Caco-2 (cell line): ENCODE data around the gene ZNF646. TPM values are rescaled to one million over a fixed set of nuclear protein-coding genes. Genes with fewer than 3 reads are reported as not detected.

Experiments used
- BruUV-seq: library from RNA; stranded (reverse); fragments of 400-500 nt; replicated peaks from 2 replicates; lab custom pipeline; 2021; lab: Mats Ljungman, UMichigan
- CTCF ChIA-PET: fragments of 300-600 bp; sonication (Branson Sonifier 250); formaldehyde crosslinking; loops from one replicate; lab custom pipeline; 2022; ENCODE audit warnings: antibody characterized with exemption; lab: Charles Lee
- POLR2A ChIA-PET: fragments of 300-600 bp; sonication (Branson Sonifier 250); formaldehyde crosslinking; loops from one replicate; lab custom pipeline; 2022; ENCODE audit warnings: antibody characterized with exemption; lab: Charles Lee
- DNase-seq, 2 experiments: peaks; one replicate each; pipeline versions ENCODE4 v3.0.0 to v3.0.0-alpha.2; 2020 to 2022
- H3K27me3 ChIP-seq: replicated peaks from 2 replicates; pipeline ENCODE4 v1.6.0; 2011; ENCODE audit warnings: low read length; ENCODE audit not compliant: control insufficient read depth, insufficient read depth
- H3K36me3 ChIP-seq: 2 replicates; pipeline ENCODE4 v1.5.1; 2011; ENCODE audit warnings: low read length; ENCODE audit not compliant: control insufficient read depth, insufficient read depth
- H3K4me1 ChIP-seq: fragments of 250-450 bp; sonication (Bioruptor Pico); 2 replicates; pipeline ENCODE4 v1.5.1; 2020; ENCODE audit warnings: mild to moderate bottlenecking
- H3K4me3 ChIP-seq: 2 replicates; pipeline ENCODE4 v1.5.1; 2011; ENCODE audit warnings: low read depth, mild to moderate bottlenecking, control low read depth, low read length
- H3K9me3 ChIP-seq: fragments of 250-450 bp; sonication (Bioruptor Pico); 2 replicates; pipeline ENCODE4 v1.5.1; 2020; ENCODE audit warnings: mild to moderate bottlenecking, moderate library complexity
- H3K27ac Mint-ChIP-seq: one replicate; pipeline ENCODE4 v1.8.0; 2022; ENCODE audit warnings: mixed read lengths; ENCODE audit not compliant: unreplicated experiment
- H3K27me3 Mint-ChIP-seq: one replicate; pipeline ENCODE4 v1.8.0; 2022; ENCODE audit warnings: mixed read lengths; ENCODE audit not compliant: insufficient read depth, unreplicated experiment
- H3K36me3 Mint-ChIP-seq: one replicate; pipeline ENCODE4 v1.8.0; 2022; ENCODE audit warnings: mild to moderate bottlenecking, mixed read lengths; ENCODE audit not compliant: insufficient read depth, unreplicated experiment
- H3K4me1 Mint-ChIP-seq: one replicate; pipeline ENCODE4 v1.8.0; 2022; ENCODE audit warnings: low read depth, mixed read lengths; ENCODE audit not compliant: unreplicated experiment
- H3K4me3 Mint-ChIP-seq: one replicate; pipeline ENCODE4 v1.8.0; 2022; ENCODE audit warnings: mild to moderate bottlenecking, moderate library complexity, mixed read lengths; ENCODE audit not compliant: unreplicated experiment
- H3K9me3 Mint-ChIP-seq: one replicate; pipeline ENCODE4 v1.8.0; 2022; ENCODE audit warnings: mixed read lengths; ENCODE audit not compliant: unreplicated experiment
- intact Hi-C: fragments of 100-400 bp; cut with micrococcal nuclease; formaldehyde crosslinking; loops from one replicate; pipeline ENCODE4 v1.10.0; 2022; ENCODE audit not compliant: unreplicated experiment
- total RNA-seq: library from RNA; stranded (reverse); gene quantifications from 2 replicates; pipeline ENCODE4 v1.2.3, GENCODE V29; 2022
- TF ChIP-seq, protein P1 (sequence below), 2 experiments: fragments of 200-600 bp in 1 of 2; IDR thresholded peaks; 1 replicate in 1 of 2; 2 replicates in 1 of 2; pipeline versions ENCODE4 v1.5.1 to v1.8.0; 2011 to 2022; ENCODE audit warnings: antibody characterized with exemption in 1 of 2, control low read depth in 1 of 2, inconsistent platforms in 1 of 2, low read depth in 1 of 2, low read length in 1 of 2, mild to moderate bottlenecking in 1 of 2, moderate library complexity in 1 of 2; ENCODE audit not compliant: insufficient read depth in 1 of 2, severe bottlenecking in 1 of 2, unreplicated experiment in 1 of 2

ZNF646 gene
- total RNA-seq, 1 experiment from 2014 or later = 17.2 TPM

- H3K36me3 ChIP-seq = 0 out of 2 replicates have a peak, but pooled peaks cover 2% of the 10 kb centered on the region
- no TSS peak for BruUV-seq
- Mint-ChIP-seq H3K27ac (no peak overlapping the region), H3K9me3 (no peaks in the 10 kb centered on the region), H3K4me1 (peaks cover 15% of the 10 kb centered on the region), H3K36me3 (peaks cover 32% of the 10 kb centered on the region), H3K4me3 (no peak overlapping the region), H3K27me3 (no peaks in the 10 kb centered on the region)
- no peak for DNase-seq
- H3K4me3 ChIP-seq = no peak overlapping the region
- TF ChIP-seq, protein P1, sequence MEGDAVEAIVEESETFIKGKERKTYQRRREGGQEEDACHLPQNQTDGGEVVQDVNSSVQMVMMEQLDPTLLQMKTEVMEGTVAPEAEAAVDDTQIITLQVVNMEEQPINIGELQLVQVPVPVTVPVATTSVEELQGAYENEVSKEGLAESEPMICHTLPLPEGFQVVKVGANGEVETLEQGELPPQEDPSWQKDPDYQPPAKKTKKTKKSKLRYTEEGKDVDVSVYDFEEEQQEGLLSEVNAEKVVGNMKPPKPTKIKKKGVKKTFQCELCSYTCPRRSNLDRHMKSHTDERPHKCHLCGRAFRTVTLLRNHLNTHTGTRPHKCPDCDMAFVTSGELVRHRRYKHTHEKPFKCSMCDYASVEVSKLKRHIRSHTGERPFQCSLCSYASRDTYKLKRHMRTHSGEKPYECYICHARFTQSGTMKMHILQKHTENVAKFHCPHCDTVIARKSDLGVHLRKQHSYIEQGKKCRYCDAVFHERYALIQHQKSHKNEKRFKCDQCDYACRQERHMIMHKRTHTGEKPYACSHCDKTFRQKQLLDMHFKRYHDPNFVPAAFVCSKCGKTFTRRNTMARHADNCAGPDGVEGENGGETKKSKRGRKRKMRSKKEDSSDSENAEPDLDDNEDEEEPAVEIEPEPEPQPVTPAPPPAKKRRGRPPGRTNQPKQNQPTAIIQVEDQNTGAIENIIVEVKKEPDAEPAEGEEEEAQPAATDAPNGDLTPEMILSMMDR (IDR thresholded peaks at IDR 0.05; ENCODE audit: insufficient read depth in 1 of 2, low read depth in 1 of 2, low read length in 1 of 2, severe bottlenecking in 1 of 2, unreplicated experiment in 1 of 2) = no peak
- no peaks in the 10 kb centered on the region for H3K27me3 ChIP-seq
- H3K9me3 ChIP-seq = no peaks in the 10 kb centered on the region
- intact Hi-C loops = no loop called here
- ChIA-PET POLR2A (interaction anchor here (3.9 kb wide), 1 partner anchor 10 kb away, joined by 24 read pairs; the partner anchor contains the start of gene KAT8), CTCF (interaction anchor here (1.1 kb wide), 1 partner anchor 10 kb away, joined by 4 read pairs; the partner anchor contains the start of gene KAT8)
- H3K4me1 ChIP-seq = peaks cover 20% of the 10 kb centered on the region
These were observed 53.0 kb downstream of the ZNF646 start for GRCh38 chr16:31127182-31127581.

GRCh38 chr16:31128711-31129567, 54.7 kb downstream of the ZNF646 start:
- H3K4me1 Mint-ChIP-seq = peaks cover 32% of the 10 kb centered on the region
- H3K9me3 ChIP-seq = no peaks in the 10 kb centered on the region
- H3K4me3 Mint-ChIP-seq = no peak overlapping the region
- peaks cover 45% of the 10 kb centered on the region for H3K36me3 Mint-ChIP-seq
- peaks cover 6% of the 10 kb centered on the region for H3K36me3 ChIP-seq
- no peaks in the 10 kb centered on the region for H3K9me3 Mint-ChIP-seq
- H3K4me1 ChIP-seq = peaks cover 37% of the 10 kb centered on the region
- intact Hi-C loops = no loop called here
- CTCF ChIA-PET = interaction anchor here (1.1 to 2.8 kb wide), 2 partner anchors 13 to 14 kb away, joined by 3 to 30 read pairs; no protein-coding TSS in a partner anchor
- TF ChIP-seq, protein P1 (IDR thresholded peaks at IDR 0.05; ENCODE audit: insufficient read depth in 1 of 2, low read depth in 1 of 2, low read length in 1 of 2, severe bottlenecking in 1 of 2, unreplicated experiment in 1 of 2) = no peak
- H3K27me3 Mint-ChIP-seq = no peaks in the 10 kb centered on the region
- POLR2A ChIA-PET = interaction anchor here (3.2 to 3.9 kb wide), 2 partner anchors 11 to 13 kb away, joined by 20 to 24 read pairs; partner anchors contain the start of gene KAT8
- H3K27me3 ChIP-seq = no peaks in the 10 kb centered on the region
- H3K27ac Mint-ChIP-seq = peak overlapping the region; percentile 75
- no peak for DNase-seq
- no peak overlapping the region for H3K4me3 ChIP-seq
- BruUV-seq = no TSS peak

DNA sequence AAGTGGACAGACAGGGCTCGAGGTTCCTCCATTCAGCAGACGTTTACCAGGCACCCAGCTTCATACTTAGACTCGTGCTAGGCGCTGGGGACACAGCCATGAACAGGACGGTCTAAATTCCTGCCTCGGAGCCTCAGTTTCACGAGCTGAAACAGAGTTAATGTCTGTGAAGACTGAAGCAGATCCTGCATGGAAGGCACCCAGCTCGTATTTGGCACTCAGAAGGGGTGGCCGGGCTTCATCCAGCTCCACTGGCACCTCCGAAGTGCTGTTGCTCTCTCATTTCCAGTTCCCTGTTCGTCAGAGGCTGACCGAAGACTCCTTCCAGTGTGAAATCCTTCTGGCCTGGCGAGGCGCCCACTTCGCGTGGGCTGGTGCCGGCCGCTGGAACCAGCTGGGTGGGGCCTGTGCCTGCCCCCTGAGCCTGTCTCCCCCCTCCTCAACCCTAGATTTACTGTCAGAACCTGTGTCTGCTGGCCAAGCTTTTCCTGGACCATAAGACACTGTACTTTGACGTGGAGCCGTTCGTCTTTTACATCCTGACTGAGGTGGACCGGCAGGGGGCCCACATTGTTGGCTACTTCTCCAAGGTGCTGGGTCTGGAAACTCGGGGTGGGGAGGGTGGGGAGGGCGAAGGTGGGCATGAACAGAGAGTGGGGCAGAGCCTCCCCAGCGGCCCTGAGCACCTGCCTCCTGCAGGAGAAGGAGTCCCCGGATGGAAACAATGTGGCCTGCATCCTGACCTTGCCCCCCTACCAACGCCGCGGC, 55.5 kb downstream of the ZNF646 start:
- H3K36me3 ChIP-seq = peaks cover 6% of the 10 kb centered on the region
- peaks cover 49% of the 10 kb centered on the region for H3K36me3 Mint-ChIP-seq

More for the DNA sequence above, 55.5 kb downstream of the ZNF646 start:
- Histone ChIP-seq H3K27me3 (no peaks in the 10 kb centered on the region), H3K9me3 (no peaks in the 10 kb centered on the region), H3K4me1 (peaks cover 41% of the 10 kb centered on the region), H3K4me3 (no peak overlapping the region)
- CTCF ChIA-PET = interaction anchor here (2.8 kb wide), 1 partner anchor 13 kb away, joined by 30 read pairs; no protein-coding TSS in a partner anchor
- Mint-ChIP-seq H3K4me1 (peaks cover 32% of the 10 kb centered on the region), H3K9me3 (no peaks in the 10 kb centered on the region), H3K27ac (peak overlapping the region; percentile 75), H3K27me3 (no peaks in the 10 kb centered on the region), H3K4me3 (no peak overlapping the region)
- intact Hi-C loops = loop anchor here (10.0 kb wide), 1 partner anchor 325 kb away; the partner anchor contains the start of gene ARMC5
- TF ChIP-seq, protein P1 (IDR thresholded peaks at IDR 0.05; ENCODE audit: insufficient read depth in 1 of 2, low read depth in 1 of 2, low read length in 1 of 2, severe bottlenecking in 1 of 2, unreplicated experiment in 1 of 2) = no peak
- no TSS peak for BruUV-seq
- POLR2A ChIA-PET = interaction anchor here (0.7 to 3.9 kb wide), 3 partner anchors 12 to 91 kb away, joined by 9 to 24 read pairs (median 20); partner anchors contain the start of gene KAT8
- no peak for DNase-seq
